Measurements from ENCODE around the gene PVALEF. TPM values are rescaled to one million over a fixed set of nuclear protein-coding genes. Genes with fewer than 3 reads are reported as not detected.

PVALEF gene
- total and polyA plus RNA-seq, 7 donors = not detected

GRCh38 chr17:81135505-81136278, 29.6 kb upstream of the PVALEF start:
- WGBS, 3 donors = 51 to 60% (median 57%) methylated on average over 28 of the region's 28 CpGs
- Histone ChIP-seq H3K27me3 (ENCODE audit: insufficient read depth in 3 of 3, low read length in 2 of 3) (no peaks in the 10 kb centered on the region), H3K27ac (no peak overlapping the region), H3K4me1 (no peaks in the 10 kb centered on the region), H3K9me3 (no peaks in the 10 kb centered on the region), H3K36me3 (ENCODE audit: insufficient read depth in 1 of 2, low read depth in 1 of 2) (no peaks in the 10 kb centered on the region), H3K4me3 (no peak overlapping the region)
- no peak for TF ChIP-seq CTCF (IDR thresholded peaks at IDR 0.05)
- ATAC-seq = no peak
- DNase-seq = no peak
- intact Hi-C loops (cut with DNase I) = no loop called here

GRCh38 chr17:81136366-81136765, 28.9 kb upstream of the PVALEF start:
- TF ChIP-seq CTCF (IDR thresholded peaks at IDR 0.05) = no peak
- no peaks in the 10 kb centered on the region for H3K36me3 ChIP-seq (ENCODE audit: insufficient read depth in 1 of 2, low read depth in 1 of 2)
- 65 to 74% (median 67%) methylated on average over 8 of the region's 8 CpGs for WGBS, 3 donors
- no peak for ATAC-seq
- no peaks in the 10 kb centered on the region for H3K4me1 ChIP-seq
- no peaks in the 10 kb centered on the region for H3K9me3 ChIP-seq
- intact Hi-C loops (cut with DNase I) = no loop called here
- no peak overlapping the region for H3K4me3 ChIP-seq
- no peak overlapping the region for H3K27ac ChIP-seq
- no peaks in the 10 kb centered on the region for H3K27me3 ChIP-seq (ENCODE audit: insufficient read depth in 3 of 3, low read length in 2 of 3)
- DNase-seq = no peak

GRCh38 chr17:81137248-81137647, 28.1 kb upstream of the PVALEF start:
- no peaks in the 10 kb centered on the region for H3K4me1 ChIP-seq
- DNase-seq (no peak), ATAC-seq (no peak)
- H3K27me3 ChIP-seq (ENCODE audit: insufficient read depth in 3 of 3, low read length in 2 of 3) = no peaks in the 10 kb centered on the region
- 86 to 90% (median 88%) methylated on average over 9 to 13 of the region's 13 CpGs for WGBS, 3 donors
- H3K9me3 ChIP-seq = no peaks in the 10 kb centered on the region
- intact Hi-C loops (cut with DNase I) = no loop called here
- H3K36me3 ChIP-seq (ENCODE audit: insufficient read depth in 1 of 2, low read depth in 1 of 2) = no peaks in the 10 kb centered on the region
- H3K27ac ChIP-seq = no peak overlapping the region
- TF ChIP-seq CTCF (IDR thresholded peaks at IDR 0.05) = no peak
- H3K4me3 ChIP-seq = no peak overlapping the region

- 87 to 95% (median 90%) methylated on average over 15 of the region's 15 CpGs for WGBS, 3 donors
- ATAC-seq (no peak), DNase-seq (no peak)
- no peak for TF ChIP-seq CTCF (IDR thresholded peaks at IDR 0.05)
- no peak overlapping the region for H3K27ac ChIP-seq
- H3K27me3 ChIP-seq (ENCODE audit: insufficient read depth in 3 of 3, low read length in 2 of 3) = no peaks in the 10 kb centered on the region
- no peaks in the 10 kb centered on the region for H3K9me3 ChIP-seq
- intact Hi-C loops (cut with DNase I) = no loop called here
- no peak overlapping the region for H3K4me3 ChIP-seq
- H3K4me1 ChIP-seq = peaks cover 6% of the 10 kb centered on the region
- no peaks in the 10 kb centered on the region for H3K36me3 ChIP-seq (ENCODE audit: insufficient read depth in 1 of 2, low read depth in 1 of 2)
Measured at GRCh38 chr17:81138083-81138482, 27.2 kb upstream of the PVALEF start.

GRCh38 chr17:81138500-81138899, 26.8 kb upstream of the PVALEF start:
- no peaks in the 10 kb centered on the region for H3K27me3 ChIP-seq (ENCODE audit: insufficient read depth in 3 of 3, low read length in 2 of 3)
- intact Hi-C loops (cut with DNase I) = no loop called here
- H3K36me3 ChIP-seq (ENCODE audit: insufficient read depth in 1 of 2, low read depth in 1 of 2) = no peaks in the 10 kb centered on the region
- 93 to 96% (median 93%) methylated on average over 25 of the region's 25 CpGs for WGBS, 3 donors
- no peak for ATAC-seq
- peaks cover 6% of the 10 kb centered on the region for H3K4me1 ChIP-seq
- DNase-seq = no peak
- no peak for TF ChIP-seq CTCF (IDR thresholded peaks at IDR 0.05)
- no peaks in the 10 kb centered on the region for H3K9me3 ChIP-seq
- no peak overlapping the region for H3K4me3 ChIP-seq
- H3K27ac ChIP-seq = no peak overlapping the region
